ENCODE results near the gene CLDN4. TPM values are rescaled to one million over a fixed set of nuclear protein-coding genes. Genes with fewer than 3 reads are reported as not detected.

The CLDN4 gene
- total RNA-seq, 1 donor from 2014 or later: 0.54 TPM

GRCh38 chr7:73827567-73828106, 3.2 kb upstream of the CLDN4 start:
- H3K27ac Mint-ChIP-seq (ENCODE audit: unreplicated experiment): peak overlapping the region; percentile 35
- no peak for DNase-seq
- H3K4me3 Mint-ChIP-seq (ENCODE audit: unreplicated experiment): peak overlapping the region; percentile 42
- TF ChIP-seq, protein P1, sequence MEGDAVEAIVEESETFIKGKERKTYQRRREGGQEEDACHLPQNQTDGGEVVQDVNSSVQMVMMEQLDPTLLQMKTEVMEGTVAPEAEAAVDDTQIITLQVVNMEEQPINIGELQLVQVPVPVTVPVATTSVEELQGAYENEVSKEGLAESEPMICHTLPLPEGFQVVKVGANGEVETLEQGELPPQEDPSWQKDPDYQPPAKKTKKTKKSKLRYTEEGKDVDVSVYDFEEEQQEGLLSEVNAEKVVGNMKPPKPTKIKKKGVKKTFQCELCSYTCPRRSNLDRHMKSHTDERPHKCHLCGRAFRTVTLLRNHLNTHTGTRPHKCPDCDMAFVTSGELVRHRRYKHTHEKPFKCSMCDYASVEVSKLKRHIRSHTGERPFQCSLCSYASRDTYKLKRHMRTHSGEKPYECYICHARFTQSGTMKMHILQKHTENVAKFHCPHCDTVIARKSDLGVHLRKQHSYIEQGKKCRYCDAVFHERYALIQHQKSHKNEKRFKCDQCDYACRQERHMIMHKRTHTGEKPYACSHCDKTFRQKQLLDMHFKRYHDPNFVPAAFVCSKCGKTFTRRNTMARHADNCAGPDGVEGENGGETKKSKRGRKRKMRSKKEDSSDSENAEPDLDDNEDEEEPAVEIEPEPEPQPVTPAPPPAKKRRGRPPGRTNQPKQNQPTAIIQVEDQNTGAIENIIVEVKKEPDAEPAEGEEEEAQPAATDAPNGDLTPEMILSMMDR (IDR thresholded peaks at IDR 0.05; ENCODE audit: partially characterized antibody, unreplicated experiment): no peak
- peaks cover 9% of the 10 kb centered on the region for H3K4me1 Mint-ChIP-seq (ENCODE audit: low read depth, unreplicated experiment)
- peaks cover 11% of the 10 kb centered on the region for H3K27me3 Mint-ChIP-seq (ENCODE audit: unreplicated experiment)
- H3K36me3 Mint-ChIP-seq (ENCODE audit: unreplicated experiment): no peaks in the 10 kb centered on the region
- peaks cover 7% of the 10 kb centered on the region for H3K9me3 Mint-ChIP-seq (ENCODE audit: unreplicated experiment)

GRCh38 chr7:73828107-73828803, 2.5 kb upstream of the CLDN4 start:
- Mint-ChIP-seq H3K4me1 (ENCODE audit: low read depth, unreplicated experiment) (peaks cover 9% of the 10 kb centered on the region), H3K27me3 (ENCODE audit: unreplicated experiment) (peaks cover 7% of the 10 kb centered on the region), H3K9me3 (ENCODE audit: unreplicated experiment) (peaks cover 7% of the 10 kb centered on the region), H3K36me3 (ENCODE audit: unreplicated experiment) (no peaks in the 10 kb centered on the region), H3K4me3 (ENCODE audit: unreplicated experiment) (no peak overlapping the region), H3K27ac (ENCODE audit: unreplicated experiment) (peak overlapping the region; percentile 59)
- no peak for DNase-seq
- TF ChIP-seq, protein P1 (IDR thresholded peaks at IDR 0.05; ENCODE audit: partially characterized antibody, unreplicated experiment): no peak

DNA sequence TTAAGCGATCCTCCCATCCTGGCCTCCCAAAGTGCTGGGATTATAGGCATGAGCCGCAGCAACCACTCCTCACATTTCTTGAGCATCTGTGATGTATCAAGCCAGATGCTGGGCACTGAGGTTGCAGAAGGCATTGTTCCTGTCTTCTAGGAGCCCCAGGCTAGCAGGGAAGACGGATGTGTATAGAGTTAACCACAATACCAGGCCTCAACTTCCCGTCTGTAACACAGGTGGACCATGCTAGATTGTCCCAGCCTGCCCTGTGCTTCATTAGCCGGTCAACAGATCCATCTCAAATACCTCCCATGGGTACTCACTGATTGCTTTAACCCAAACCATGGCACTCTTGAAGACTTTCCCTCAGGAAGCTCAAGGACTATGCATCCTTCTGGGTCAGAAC, 1.8 kb upstream of the CLDN4 start:
- no peak for DNase-seq

DNA sequence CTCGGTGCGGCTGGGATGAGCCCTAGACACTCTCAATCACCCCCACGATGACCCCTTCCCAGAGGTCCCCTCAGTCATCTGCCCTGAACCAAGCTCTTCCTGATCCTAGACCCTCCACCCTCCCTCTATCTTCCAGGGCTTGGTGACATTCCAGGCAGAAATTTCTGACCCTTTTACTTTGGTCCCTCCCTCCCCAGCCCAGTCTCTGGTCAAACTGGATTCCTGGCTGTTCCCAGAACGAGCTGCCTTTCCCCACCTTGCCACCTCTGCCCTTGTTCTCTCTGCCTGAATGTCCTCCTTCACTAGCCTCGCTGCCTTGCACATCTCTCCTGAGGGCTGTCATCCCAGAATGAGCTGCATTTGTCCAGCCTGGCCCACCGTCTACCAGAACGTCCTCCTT, 1.3 kb upstream of the CLDN4 start:
- peak overlapping the region; percentile 33 for H3K27ac Mint-ChIP-seq (ENCODE audit: unreplicated experiment)
- TF ChIP-seq, protein P1 (IDR thresholded peaks at IDR 0.05; ENCODE audit: partially characterized antibody, unreplicated experiment): no peak
- no peaks in the 10 kb centered on the region for H3K36me3 Mint-ChIP-seq (ENCODE audit: unreplicated experiment)
- peaks cover 7% of the 10 kb centered on the region for H3K9me3 Mint-ChIP-seq (ENCODE audit: unreplicated experiment)
- no peak for DNase-seq
- H3K4me3 Mint-ChIP-seq (ENCODE audit: unreplicated experiment): no peak overlapping the region
- H3K4me1 Mint-ChIP-seq (ENCODE audit: low read depth, unreplicated experiment): peaks cover 9% of the 10 kb centered on the region
- H3K27me3 Mint-ChIP-seq (ENCODE audit: unreplicated experiment): peaks cover 4% of the 10 kb centered on the region

More for the DNA sequence above, 1.8 kb upstream of the CLDN4 start:
- TF ChIP-seq, protein P1 (IDR thresholded peaks at IDR 0.05; ENCODE audit: partially characterized antibody, unreplicated experiment): no peak
- Mint-ChIP-seq H3K9me3 (ENCODE audit: unreplicated experiment) (peaks cover 7% of the 10 kb centered on the region), H3K4me3 (ENCODE audit: unreplicated experiment) (no peak overlapping the region), H3K36me3 (ENCODE audit: unreplicated experiment) (no peaks in the 10 kb centered on the region), H3K27ac (ENCODE audit: unreplicated experiment) (peak overlapping the region; percentile 38), H3K27me3 (ENCODE audit: unreplicated experiment) (peaks cover 4% of the 10 kb centered on the region), H3K4me1 (ENCODE audit: low read depth, unreplicated experiment) (peaks cover 9% of the 10 kb centered on the region)
